Stimulated activated naive B cell treated with anti-CD40 and anti-IgM and Interleukin-4, amounts not matched to agents 10 μg/mL and 1 μg/mL and 100 μg/mL, for 72 hours (primary cell): ENCODE results near the gene PRRT1.

Experiments used
- ATAC-seq, 2 donors: fragments of 150-1000 bp; cut with Tn5 transposase; replicated peaks; 2 replicates each; pipeline ENCODE4 v1.10.0; 2021; ENCODE audit warnings: moderate library complexity in 1 of 2
- DNase-seq: peaks from one replicate; pipeline ENCODE4 v3.0.0; 2021
- H3K27ac Mint-ChIP-seq: one replicate; pipeline ENCODE4 v1.8.0; 2022; ENCODE audit warnings: mild to moderate bottlenecking, mixed read lengths
- H3K27me3 Mint-ChIP-seq, 2 donors: one replicate each; pipeline ENCODE4 v1.8.0; 2022; ENCODE audit warnings: mixed read lengths in 2 of 2
- H3K36me3 Mint-ChIP-seq, 2 donors: one replicate each; pipeline ENCODE4 v1.8.0; 2022; ENCODE audit warnings: mixed read lengths in 2 of 2, mild to moderate bottlenecking in 1 of 2
- H3K4me1 Mint-ChIP-seq, 2 donors: one replicate each; pipeline ENCODE4 v1.8.0; 2022; ENCODE audit warnings: mixed read lengths in 2 of 2, mild to moderate bottlenecking in 1 of 2
- H3K4me3 Mint-ChIP-seq, 2 donors: one replicate each; pipeline ENCODE4 v1.8.0; 2022; ENCODE audit warnings: mild to moderate bottlenecking in 2 of 2, mixed read lengths in 2 of 2, moderate library complexity in 1 of 2
- H3K9me3 Mint-ChIP-seq, 2 donors: one replicate each; pipeline ENCODE4 v1.8.0; 2022; ENCODE audit warnings: mixed read lengths in 2 of 2, mild to moderate bottlenecking in 1 of 2

Gene PRRT1

DNA sequence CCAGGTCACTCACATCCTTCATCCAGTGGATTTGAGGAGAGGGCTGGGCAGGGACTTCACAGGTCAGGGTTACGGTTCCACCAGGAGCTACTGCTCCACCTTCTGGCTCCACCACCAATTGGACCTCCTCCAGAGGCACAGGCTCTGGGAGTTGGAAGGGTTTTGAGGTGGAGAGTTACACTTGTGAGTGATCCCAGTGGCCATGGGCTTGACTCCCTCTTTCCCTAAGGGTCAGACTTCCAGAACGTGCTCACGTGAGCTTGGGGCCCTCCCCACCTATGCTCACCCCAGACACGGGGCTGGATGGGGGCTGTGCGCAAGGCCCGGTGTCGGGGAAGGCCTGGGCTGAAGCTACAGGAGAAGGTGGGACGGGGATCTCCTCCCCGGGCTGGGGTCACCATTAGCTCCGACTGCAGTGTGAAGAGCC, 30.8 kb upstream of the PRRT1 start:
- no peaks in the 10 kb centered on the region for H3K27me3 Mint-ChIP-seq
- H3K4me1 Mint-ChIP-seq: peaks cover 49 to 71% of the 10 kb centered on the region in 2 donors
- H3K27ac Mint-ChIP-seq: peak overlapping the region; percentile 86
- DNase-seq (no peak), ATAC-seq (no peak)
- peaks cover 60 to 62% of the 10 kb centered on the region in 2 donors for H3K36me3 Mint-ChIP-seq
- no peaks in the 10 kb centered on the region for H3K9me3 Mint-ChIP-seq
- no peak overlapping the region for H3K4me3 Mint-ChIP-seq

DNA sequence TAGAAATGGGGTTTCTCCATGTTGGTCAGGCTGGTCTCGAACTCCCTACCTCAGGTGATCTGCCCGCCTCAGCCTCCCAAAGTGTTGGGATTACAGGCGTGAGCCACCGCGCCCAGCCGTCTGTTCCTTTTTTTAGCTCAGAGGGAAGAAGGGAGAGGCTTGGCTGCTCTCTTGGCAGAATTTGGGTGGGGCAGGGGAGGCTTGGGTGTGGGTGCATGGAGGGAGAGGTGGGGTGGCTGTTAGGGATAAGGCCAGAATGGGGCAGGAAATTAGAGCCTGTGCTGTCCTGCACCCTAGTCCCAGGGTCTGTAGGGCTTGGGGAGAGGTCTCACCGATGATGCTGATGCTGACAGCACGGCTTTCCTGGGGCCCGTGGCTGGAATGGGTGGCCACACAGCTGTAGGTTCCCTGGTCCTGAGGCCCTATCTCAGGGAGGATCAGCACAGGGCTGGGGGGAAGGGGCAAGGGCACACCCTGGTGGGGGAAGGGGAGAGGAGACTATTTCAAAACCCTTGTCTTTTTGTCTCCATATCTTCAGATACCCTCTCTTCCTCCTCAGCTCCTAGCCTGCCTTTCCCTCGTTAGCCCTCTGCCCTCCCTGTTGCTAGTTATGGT, 30.3 kb upstream of the PRRT1 start:
- Mint-ChIP-seq H3K27ac (peak overlapping the region; percentile 86), H3K9me3 (no peaks in the 10 kb centered on the region), H3K4me1 (peaks cover 46 to 71% of the 10 kb centered on the region in 2 donors), H3K27me3 (no peaks in the 10 kb centered on the region), H3K4me3 (no peak overlapping the region), H3K36me3 (peaks cover 54 to 57% of the 10 kb centered on the region in 2 donors)
- DNase-seq (no peak), ATAC-seq (no peak)

DNA sequence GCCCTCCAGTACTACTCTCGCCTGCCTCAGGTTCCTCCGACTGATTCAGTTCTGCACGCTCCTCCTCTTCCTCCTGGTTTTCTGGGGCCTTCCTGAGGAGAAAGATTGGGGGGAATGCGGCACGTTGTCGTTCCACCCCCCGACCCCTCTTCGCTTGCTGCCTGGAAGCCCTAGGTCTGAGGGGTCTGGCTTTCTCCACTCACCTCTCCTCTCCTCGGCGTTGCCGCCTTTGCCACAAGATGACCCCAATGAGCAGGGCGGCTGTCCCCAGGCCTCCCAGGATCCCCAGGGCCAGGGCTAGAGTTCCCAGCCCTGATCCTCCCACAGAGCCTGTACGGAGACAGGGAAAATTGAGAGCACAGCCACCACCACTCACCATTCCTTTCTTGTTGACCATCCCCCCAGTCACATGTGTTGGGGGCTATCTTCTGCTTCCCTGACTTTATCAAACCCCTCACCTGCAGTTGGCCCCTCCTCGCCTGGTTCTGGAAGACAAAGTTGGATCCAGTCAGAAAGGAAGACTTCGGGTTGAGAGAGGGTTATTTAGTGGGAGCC, 29.5 kb upstream of the PRRT1 start:
- H3K36me3 Mint-ChIP-seq: peaks cover 48 to 49% of the 10 kb centered on the region in 2 donors
- no peak overlapping the region for H3K27ac Mint-ChIP-seq

DNA sequence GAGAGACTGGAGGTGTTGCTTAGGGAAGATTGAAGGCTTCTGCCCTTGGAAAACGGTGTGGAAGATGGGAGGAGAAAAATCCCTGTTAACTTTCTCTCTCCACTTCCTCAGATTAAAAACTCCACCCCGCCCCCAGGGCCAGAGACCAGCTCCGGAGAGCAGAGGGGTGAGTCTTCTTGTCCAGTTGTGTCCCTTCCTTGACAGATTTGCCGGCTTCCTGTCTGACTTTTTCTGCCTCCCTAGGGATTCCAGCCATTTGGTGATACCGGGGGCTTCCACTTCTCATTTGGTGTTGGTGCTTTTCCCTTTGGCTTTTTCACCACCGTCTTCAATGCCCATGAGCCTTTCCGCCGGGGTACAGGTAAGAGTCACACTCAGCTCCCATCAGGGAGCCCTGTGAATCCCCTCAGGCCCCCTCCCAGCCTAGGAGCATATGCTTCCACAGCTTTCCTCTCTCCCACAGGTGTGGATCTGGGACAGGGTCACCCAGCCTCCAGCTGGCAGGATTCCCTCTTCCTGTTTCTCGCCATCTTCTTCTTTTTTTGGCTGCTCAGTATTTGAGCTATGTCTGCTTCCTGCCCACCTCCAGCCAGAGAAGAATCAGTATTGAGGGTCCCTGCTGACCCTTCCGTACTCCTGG, 28.1 kb upstream of the PRRT1 start:
- Mint-ChIP-seq H3K36me3 (peaks cover 40% of the 10 kb centered on the region in 2 donors), H3K9me3 (peaks cover 0 to 2% of the 10 kb centered on the region in 2 donors), H3K27me3 (no peaks in the 10 kb centered on the region), H3K4me3 (peak overlapping the region; percentile 83 to 91), H3K27ac (peak overlapping the region; percentile 98), H3K4me1 (peaks cover 43 to 66% of the 10 kb centered on the region in 2 donors)
- ATAC-seq (no peak), DNase-seq (no peak)

More for the DNA sequence above, 29.5 kb upstream of the PRRT1 start:
- H3K4me3 Mint-ChIP-seq: no peak overlapping the region
- peaks cover 46 to 71% of the 10 kb centered on the region in 2 donors for H3K4me1 Mint-ChIP-seq
- DNase-seq (no peak), ATAC-seq (no peak)
- H3K27me3 Mint-ChIP-seq: no peaks in the 10 kb centered on the region
- peaks cover 0 to 2% of the 10 kb centered on the region in 2 donors for H3K9me3 Mint-ChIP-seq

DNA sequence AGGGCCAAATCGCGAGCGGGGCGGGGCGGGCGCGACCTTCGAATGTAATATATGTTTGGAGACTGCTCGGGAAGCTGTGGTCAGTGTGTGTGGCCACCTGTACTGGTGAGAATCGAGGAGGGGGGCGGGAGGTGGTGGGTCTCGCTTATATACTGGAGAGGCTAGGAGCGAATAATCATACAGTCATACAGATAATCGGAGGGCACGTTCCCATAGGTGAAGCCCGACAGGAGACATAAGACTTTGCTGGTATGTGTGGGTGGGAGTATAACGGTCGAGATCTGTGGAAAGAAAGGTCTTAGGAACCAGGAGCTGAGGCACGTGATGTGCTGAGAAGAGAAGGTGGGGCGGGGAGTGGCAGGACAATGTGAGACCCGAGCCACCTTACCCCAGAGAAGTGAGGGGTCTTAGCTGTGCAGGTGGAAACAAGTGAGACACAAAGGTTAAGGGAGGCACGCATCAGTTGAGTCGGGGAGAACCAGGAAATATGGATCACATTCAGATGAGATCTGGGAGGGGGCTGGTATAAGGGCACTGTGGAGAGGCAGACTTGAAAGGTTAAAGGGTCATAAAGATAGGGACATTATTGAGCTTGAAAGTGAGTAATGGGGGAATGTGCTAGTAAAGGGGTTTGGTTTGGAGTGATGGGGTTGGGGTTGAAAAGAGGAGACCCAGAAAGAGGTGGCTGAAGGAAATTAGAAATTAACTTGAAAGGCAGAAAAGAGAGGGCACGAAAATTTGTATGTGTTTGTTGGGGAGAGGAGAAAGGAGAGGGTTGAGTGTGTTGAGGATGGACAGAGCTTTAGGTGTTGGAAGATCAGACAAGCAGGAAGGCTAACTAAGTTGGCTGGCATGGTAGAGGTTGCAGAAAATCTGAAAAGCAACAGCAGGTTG, 27.1 kb upstream of the PRRT1 start:
- no peak for DNase-seq
- H3K4me1 Mint-ChIP-seq: peaks cover 47 to 68% of the 10 kb centered on the region in 2 donors
- ATAC-seq: peak; percentile 0
- no peaks in the 10 kb centered on the region for H3K27me3 Mint-ChIP-seq
- peak overlapping the region; percentile 83 to 91 for H3K4me3 Mint-ChIP-seq
- H3K27ac Mint-ChIP-seq: peak overlapping the region; percentile 98
- peaks cover 0 to 2% of the 10 kb centered on the region in 2 donors for H3K9me3 Mint-ChIP-seq
- H3K36me3 Mint-ChIP-seq: peaks cover 39 to 41% of the 10 kb centered on the region in 2 donors

DNA sequence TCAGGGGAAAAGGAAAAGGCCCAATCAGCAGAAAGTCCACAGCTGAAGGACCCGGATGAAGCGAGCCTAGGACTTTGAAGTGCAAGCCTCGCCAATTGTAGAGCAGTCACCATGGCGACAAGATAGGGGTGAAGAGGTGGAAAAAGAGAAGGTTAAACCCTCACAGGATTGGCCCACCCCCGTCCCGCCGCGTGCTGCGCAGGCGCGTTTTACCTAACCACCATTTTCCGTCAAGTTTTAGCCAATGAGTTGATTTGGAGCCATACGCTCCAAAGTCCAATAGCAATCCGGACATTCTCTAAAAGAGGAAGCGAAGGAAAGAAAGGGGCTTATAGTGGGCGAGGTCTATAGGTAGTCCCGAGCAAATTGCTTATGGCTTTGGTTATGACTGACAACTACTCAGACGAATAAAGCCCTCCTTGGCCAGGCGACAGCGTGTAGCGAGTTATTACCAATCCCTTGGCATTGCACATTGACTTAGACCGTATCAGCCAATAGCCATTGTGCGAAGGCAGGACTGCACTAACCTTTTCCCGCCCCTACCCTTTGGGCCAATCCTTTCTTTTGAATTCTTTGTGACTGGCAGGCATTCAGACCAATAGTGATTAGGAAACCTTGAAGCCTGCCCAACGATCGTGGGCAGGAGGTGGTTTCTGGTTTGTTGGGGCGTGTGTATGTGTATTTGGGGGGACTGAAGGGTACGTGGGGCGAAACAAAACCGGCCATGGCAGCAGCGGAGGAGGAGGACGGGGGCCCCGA, 26.2 kb upstream of the PRRT1 start, which contains the start of gene RNF5:
Gene RNF5, plus strand, starts transcription at position 618 of the 759 bp plus-strand sequence. Its CDS starts 107 bp downstream, at position 725.
- DNase-seq: peak; percentile 97

DNA sequence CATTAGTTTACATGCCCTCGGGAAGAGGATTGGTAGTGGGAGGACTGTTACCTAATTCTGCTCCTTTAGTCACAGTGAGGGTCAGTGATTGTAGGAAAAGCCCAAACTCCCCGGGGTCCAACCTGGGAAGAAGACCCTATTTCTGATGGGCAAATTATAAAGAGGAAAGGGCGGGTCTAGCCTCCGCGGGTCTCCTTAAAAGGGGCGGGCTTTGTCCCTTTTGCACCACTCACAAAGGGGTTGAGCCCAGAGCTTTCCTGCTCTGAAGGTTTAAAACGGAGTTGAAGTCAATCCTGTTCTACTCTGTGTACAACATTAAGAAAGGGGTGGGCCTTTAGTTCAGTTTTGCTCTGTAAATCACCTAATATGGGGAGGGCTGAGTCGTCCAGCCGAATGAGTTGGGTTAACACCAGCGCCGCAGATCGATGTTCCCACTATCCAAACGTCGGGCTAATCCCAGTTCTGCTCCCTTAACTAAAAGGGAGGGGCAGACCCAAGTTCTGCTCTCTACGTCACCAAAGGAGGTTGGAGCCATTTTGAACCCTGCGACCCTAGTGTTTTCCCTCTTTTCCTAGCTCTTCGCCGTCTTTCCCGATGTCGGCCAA, 25.5 kb upstream of the PRRT1 start:
- Mint-ChIP-seq H3K4me1 (peaks cover 54 to 67% of the 10 kb centered on the region in 2 donors), H3K27me3 (no peaks in the 10 kb centered on the region), H3K27ac (peak overlapping the region; percentile 98), H3K9me3 (peaks cover 0 to 2% of the 10 kb centered on the region in 2 donors), H3K4me3 (peak overlapping the region; percentile 83 to 91), H3K36me3 (peaks cover 29 to 34% of the 10 kb centered on the region in 2 donors)
- ATAC-seq (peak in 1 of 2 donors; percentile 5), DNase-seq (no peak)

More for the DNA sequence above, 26.2 kb upstream of the PRRT1 start, which contains the start of gene RNF5:
- peaks cover 0 to 2% of the 10 kb centered on the region in 2 donors for H3K9me3 Mint-ChIP-seq
- peak within 1 kb of the TSS; percentile 83 to 91 for H3K4me3 Mint-ChIP-seq
- H3K4me1 Mint-ChIP-seq: peaks cover 53 to 70% of the 10 kb centered on the region in 2 donors
- H3K27me3 Mint-ChIP-seq: no peaks in the 10 kb centered on the region
- peaks cover 35 to 40% of the 10 kb centered on the region in 2 donors for H3K36me3 Mint-ChIP-seq
- H3K27ac Mint-ChIP-seq: peak within 1 kb of the TSS; percentile 98
- ATAC-seq: peak; percentile 86 to 88

DNA sequence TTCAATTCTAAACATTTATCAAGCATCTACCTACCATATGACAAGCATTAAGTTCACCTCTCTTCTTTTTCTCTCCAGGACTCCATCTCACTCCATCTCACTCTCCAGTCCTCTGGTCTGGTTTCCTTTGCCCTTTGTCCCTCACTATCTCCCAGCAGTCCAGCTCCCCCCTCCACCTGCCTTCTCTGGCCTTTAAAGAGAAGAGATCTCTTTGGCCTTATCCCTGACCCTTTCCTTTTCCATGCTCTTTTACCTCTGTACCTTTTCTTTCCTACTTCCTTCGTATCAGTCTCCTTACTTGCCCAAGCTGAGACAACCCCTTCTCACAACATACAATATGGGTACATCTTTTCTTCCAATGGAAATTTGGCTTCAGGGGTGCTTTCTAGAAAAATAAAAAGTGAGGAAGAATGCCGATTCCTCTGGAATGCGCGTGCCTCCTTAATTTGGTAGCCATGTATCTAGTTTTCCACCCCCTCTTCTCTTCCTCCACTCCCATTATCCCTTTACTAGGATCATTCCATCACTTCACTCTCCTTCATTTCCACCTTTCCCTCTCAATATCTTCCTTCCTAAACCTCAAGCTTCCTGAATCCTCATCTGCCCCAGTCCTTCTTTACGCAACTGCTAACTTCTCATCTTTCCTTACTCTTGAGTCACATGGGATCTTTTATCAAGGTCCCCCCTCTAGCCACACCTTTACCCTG, 24.9 kb upstream of the PRRT1 start:
- peak overlapping the region; percentile 83 to 91 for H3K4me3 Mint-ChIP-seq
- no peaks in the 10 kb centered on the region for H3K27me3 Mint-ChIP-seq
- H3K27ac Mint-ChIP-seq: peak overlapping the region; percentile 98
- peaks cover 0 to 2% of the 10 kb centered on the region in 2 donors for H3K9me3 Mint-ChIP-seq
- peaks cover 54 to 67% of the 10 kb centered on the region in 2 donors for H3K4me1 Mint-ChIP-seq
- DNase-seq (no peak), ATAC-seq (no peak)
- peaks cover 28 to 34% of the 10 kb centered on the region in 2 donors for H3K36me3 Mint-ChIP-seq

DNA sequence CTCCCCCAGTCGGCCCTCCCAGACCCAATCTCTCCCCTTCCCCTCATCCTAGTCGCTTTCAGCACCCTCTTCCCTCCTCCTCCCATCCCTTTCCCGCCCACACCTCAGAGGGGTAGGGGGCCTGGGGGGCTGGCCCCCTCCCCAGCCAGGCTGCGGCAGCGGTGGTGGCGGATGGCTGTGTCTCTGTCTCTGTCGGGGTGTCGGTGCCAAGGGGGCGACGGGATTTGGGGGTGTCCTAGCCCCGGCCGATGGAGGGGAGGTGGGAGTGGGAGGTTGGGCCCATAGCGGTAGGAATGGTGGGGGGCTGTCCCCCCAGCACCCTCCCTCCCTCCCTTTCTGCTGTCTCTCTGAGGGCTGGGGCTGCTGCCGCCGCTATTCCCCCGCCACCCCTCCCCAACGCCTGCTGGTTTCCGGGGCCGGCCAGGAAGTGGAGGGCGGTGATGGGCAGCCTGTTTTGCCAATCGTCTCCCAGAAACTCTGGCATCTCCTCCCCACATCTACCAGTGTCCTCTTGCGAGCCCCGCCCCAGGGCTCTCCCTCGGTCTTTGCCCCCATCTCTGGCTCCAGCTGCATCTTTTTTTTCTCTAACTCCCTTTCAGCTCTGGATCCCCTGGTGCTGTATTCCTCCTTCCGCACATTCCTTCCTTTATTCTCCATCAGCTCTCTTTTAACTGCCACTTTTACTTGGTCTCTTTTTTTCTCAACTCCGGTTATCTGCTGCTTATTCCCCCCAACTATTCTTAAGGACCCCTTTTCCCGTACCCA, 24.2 kb upstream of the PRRT1 start, which contains the start of gene AGPAT1:
Gene AGPAT1, minus strand, starts transcription at position 374 of the 765 bp plus-strand sequence. CDS start 4,588 bp downstream, outside the sequence.
- ATAC-seq: peak; percentile 58 to 65
- Mint-ChIP-seq H3K27me3 (no peaks in the 10 kb centered on the region), H3K4me1 (peaks cover 48 to 61% of the 10 kb centered on the region in 2 donors), H3K27ac (peak within 1 kb of the TSS; percentile 98), H3K36me3 (peaks cover 22 to 31% of the 10 kb centered on the region in 2 donors), H3K9me3 (peaks cover 0 to 2% of the 10 kb centered on the region in 2 donors), H3K4me3 (peak within 1 kb of the TSS; percentile 83 to 91)
- peak; percentile 96 for DNase-seq

DNA sequence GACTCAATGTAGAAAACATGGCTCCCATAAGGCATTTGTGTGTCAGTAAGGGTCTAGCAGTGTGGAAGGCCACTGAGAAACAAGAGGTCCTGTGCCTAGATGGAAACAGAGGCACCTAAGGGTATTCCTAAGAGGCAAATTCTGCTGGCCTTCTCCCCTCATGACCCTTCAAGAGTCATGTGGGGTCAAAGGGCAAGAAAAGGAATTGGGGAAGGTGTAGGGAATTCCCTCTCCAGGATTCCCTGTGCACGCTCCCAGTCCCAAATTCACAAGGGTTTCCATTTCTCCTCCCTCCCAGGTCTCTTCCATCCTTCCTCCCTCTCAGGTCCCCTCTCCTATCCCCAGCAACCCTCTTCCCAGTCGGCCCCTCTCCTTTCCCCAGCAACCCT, 23.6 kb upstream of the PRRT1 start:
- Mint-ChIP-seq H3K9me3 (peaks cover 0 to 2% of the 10 kb centered on the region in 2 donors), H3K36me3 (peaks cover 22 to 31% of the 10 kb centered on the region in 2 donors), H3K27me3 (no peaks in the 10 kb centered on the region), H3K27ac (peak overlapping the region; percentile 73), H3K4me3 (peak overlapping the region; percentile 83 to 91), H3K4me1 (peaks cover 46 to 55% of the 10 kb centered on the region in 2 donors)
- ATAC-seq: no peak
- DNase-seq: no peak

DNA sequence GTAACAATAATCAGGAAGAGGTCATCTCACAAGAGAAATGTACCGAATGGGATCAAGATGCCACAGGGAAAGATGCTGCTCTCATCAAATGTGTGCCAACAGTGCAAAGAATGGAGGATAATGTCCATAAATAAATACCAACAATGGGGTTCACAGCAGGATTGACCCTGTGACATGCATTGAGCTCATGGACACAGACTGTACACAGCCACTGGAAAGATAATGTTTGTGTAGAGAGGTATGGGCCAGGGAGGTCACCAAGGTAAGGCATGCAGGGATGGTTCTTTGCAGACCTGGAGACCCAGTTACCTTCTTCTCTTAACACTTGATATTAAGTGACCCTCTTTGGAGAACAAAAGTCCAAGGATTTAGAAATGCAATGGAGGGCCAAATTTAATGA, 22.7 kb upstream of the PRRT1 start:
- H3K9me3 Mint-ChIP-seq: peaks cover 0 to 2% of the 10 kb centered on the region in 2 donors
- H3K27me3 Mint-ChIP-seq: no peaks in the 10 kb centered on the region
- ATAC-seq (no peak), DNase-seq (no peak)
- H3K4me3 Mint-ChIP-seq: peak overlapping the region in 1 of 2 donors; percentile 14
- no peak overlapping the region for H3K27ac Mint-ChIP-seq
- H3K36me3 Mint-ChIP-seq: peaks cover 25 to 34% of the 10 kb centered on the region in 2 donors
- H3K4me1 Mint-ChIP-seq: peaks cover 45 to 46% of the 10 kb centered on the region in 2 donors
